HepG2 (cell line): Measurements from ENCODE around the gene BCAS3. TPM values are rescaled to one million over a fixed set of nuclear protein-coding genes. Genes with fewer than 3 reads are reported as not detected.

Experiments used
- AGO1 ChIP-seq: fragments of 200-400 bp; formaldehyde crosslinking; IDR thresholded peaks from 2 replicates; pipeline ENCODE4 v1.6.1; 2017; ENCODE audit warnings: mild to moderate bottlenecking, low read depth, low read length, moderate library complexity; ENCODE audit not compliant: poor library complexity, severe bottlenecking
- CBX1 ChIP-seq: IDR thresholded peaks from one replicate; pipeline ENCODE4 v1.6.1; 2016; ENCODE audit warnings: antibody characterized with exemption, low read depth
- EED ChIP-seq: sonication (generic); formaldehyde crosslinking; IDR thresholded peaks from 2 replicates; pipeline ENCODE4 v1.5.0; 2020; ENCODE audit warnings: mild to moderate bottlenecking, missing genetic modification reagents
- GABPB1 ChIP-seq: IDR thresholded peaks from 2 replicates; pipeline ENCODE4 v1.6.1; 2016; ENCODE audit warnings: mild to moderate bottlenecking, missing genetic modification reagents, moderate library complexity, missing compliant biosample characterization
- HES4 ChIP-seq: sonication (generic); formaldehyde crosslinking; IDR thresholded peaks from 2 replicates; pipeline ENCODE4 v1.9.0; 2021; ENCODE audit warnings: mild to moderate bottlenecking, missing genetic modification reagents, borderline replicate concordance
- KLF9 ChIP-seq: IDR thresholded peaks from 2 replicates; pipeline ENCODE4 v1.6.1; 2016; ENCODE audit warnings: low read depth
- KMT2B ChIP-seq: IDR thresholded peaks from 2 replicates; pipeline ENCODE4 v1.6.1; 2016; ENCODE audit warnings: missing genetic modification reagents, missing compliant biosample characterization
- RBAK ChIP-seq: sonication (generic); formaldehyde crosslinking; IDR thresholded peaks from 2 replicates; pipeline ENCODE4 v1.5.1; 2020; ENCODE audit warnings: mild to moderate bottlenecking, missing genetic modification reagents
- RBM22 ChIP-seq: fragments of 200-400 bp; formaldehyde crosslinking; optimal IDR thresholded peaks from 2 replicates; pipeline ENCODE3; 2017; ENCODE audit warnings: mild to moderate bottlenecking, low read length, moderate library complexity
- SOX6 ChIP-seq, 2 experiments: fragments of 450-650 bp in 1 of 2; sonication (generic) in 1 of 2; formaldehyde crosslinking in 1 of 2; IDR thresholded peaks; 2 replicates each; pipeline versions ENCODE4 v1.4.0 to v1.6.1; 2017 to 2020; ENCODE audit warnings: antibody characterized with exemption in 1 of 2, mild to moderate bottlenecking in 1 of 2, missing genetic modification reagents in 1 of 2
- SSRP1 ChIP-seq: IDR thresholded peaks from 2 replicates; pipeline ENCODE4 v1.6.1; 2016; ENCODE audit warnings: control low read depth
- THAP9 ChIP-seq: sonication (generic); formaldehyde crosslinking; IDR thresholded peaks from 2 replicates; pipeline ENCODE4; 2020; ENCODE audit warnings: missing genetic modification reagents, mild to moderate bottlenecking, borderline replicate concordance
- ZBTB1 ChIP-seq: sonication (generic); formaldehyde crosslinking; IDR thresholded peaks from 2 replicates; pipeline ENCODE4 v1.4.0; 2020; ENCODE audit warnings: missing genetic modification reagents, borderline replicate concordance
- ZBTB44 ChIP-seq: sonication (generic); formaldehyde crosslinking; IDR thresholded peaks from 2 replicates; pipeline ENCODE4 v1.4.0; 2020; ENCODE audit warnings: missing genetic modification reagents
- ZBTB8A ChIP-seq: sonication (generic); formaldehyde crosslinking; IDR thresholded peaks from 2 replicates; pipeline ENCODE4 v1.4.0; 2020; ENCODE audit warnings: mild to moderate bottlenecking, low read depth, missing genetic modification reagents, borderline replicate concordance
- ZFX ChIP-seq: sonication (generic); formaldehyde crosslinking; IDR thresholded peaks from 2 replicates; pipeline ENCODE4 v1.4.0; 2020; ENCODE audit warnings: mild to moderate bottlenecking, low read depth, missing genetic modification reagents, moderate library complexity
- ZKSCAN8 ChIP-seq: IDR thresholded peaks from 2 replicates; pipeline ENCODE4 v1.6.1; 2016; ENCODE audit warnings: borderline replicate concordance, missing genetic modification reagents, missing compliant biosample characterization
- ZNF274 ChIP-seq: sonication (generic); formaldehyde crosslinking; IDR thresholded peaks from 2 replicates; pipeline ENCODE4 v1.5.1; 2020; ENCODE audit warnings: mild to moderate bottlenecking, missing genetic modification reagents
- ZNF282 ChIP-seq: fragments of 450-650 bp; IDR thresholded peaks from 2 replicates; pipeline ENCODE4 v1.6.1; 2018; ENCODE audit not compliant: partially characterized antibody
- ZNF382 ChIP-seq: sonication (generic); formaldehyde crosslinking; IDR thresholded peaks from 2 replicates; pipeline ENCODE4 v1.5.0; 2020; ENCODE audit warnings: missing genetic modification reagents, mild to moderate bottlenecking, borderline replicate concordance
- ZNF552 ChIP-seq: sonication (generic); formaldehyde crosslinking; IDR thresholded peaks from 2 replicates; pipeline ENCODE4 v1.9.0; 2022; ENCODE audit warnings: missing genetic modification reagents, mild to moderate bottlenecking, borderline replicate concordance
- ZNF766 ChIP-seq: sonication (generic); formaldehyde crosslinking; IDR thresholded peaks from 2 replicates; pipeline ENCODE4 v1.5.0; 2020; ENCODE audit warnings: missing genetic modification reagents, borderline replicate concordance
- polyA plus RNA-seq, 8 experiments: library from polyadenylated mRNA; depleted of rRNA in 3 of 8; stranded (reverse) in 7 of 8; unstranded in 1 of 8; fragments of >200 nt; fragmentation: Illumina TruSeq in 4 of 8; extraction: Trizol in 4 of 8; gene quantifications; 2 replicates each; pipeline versions ENCODE4 v1.2.1 to v1.2.3, GENCODE V29; 2011 to 2016; ENCODE audit warnings: low read depth in 4 of 8, missing spikeins in 1 of 8, mixed read lengths in 1 of 8; ENCODE audit not compliant: insufficient read depth in 1 of 8
- total RNA-seq, 5 experiments: library from RNA; depleted of rRNA; stranded (reverse); fragments of >200 nt; fragmentation: Illumina TruSeq; extraction: Trizol; gene quantifications; 2 replicates each; pipeline ENCODE4 v1.2.3, GENCODE V29; 2016; ENCODE audit warnings: low read depth in 1 of 5
- TF ChIP-seq, protein P1 (sequence below), 2 experiments: sonication (generic) in 1 of 2; formaldehyde crosslinking in 1 of 2; IDR thresholded peaks; 2 replicates each; pipeline versions ENCODE4 v1.5.1 to v1.6.1; 2011 to 2020; ENCODE audit warnings: borderline replicate concordance in 1 of 2, low read depth in 1 of 2, low read length in 1 of 2, mild to moderate bottlenecking in 1 of 2, missing genetic modification reagents in 1 of 2, moderate library complexity in 1 of 2

The BCAS3 gene
- total and polyA plus RNA-seq, 2 of the 13 experiments (the other 11 are each of a cell fraction or from before 2014, with no cell fraction given): 10.7 to 11.2 TPM

- TF ChIP-seq THAP9 (CRISPR knock-in tag) (no peak), ZNF382 (CRISPR knock-in tag) (no peak), RBAK (CRISPR knock-in tag) (no peak), ZNF274 (CRISPR knock-in tag) (peak; percentile 59; the same call in 1 of the 2 replicates), GABPB1 (CRISPR knock-in tag) (no peak), SOX6 (IDR thresholded peaks at IDR 0.05) (no peak), SOX6 (CRISPR knock-in tag; IDR thresholded peaks at IDR 0.05) (peak; percentile 70), ZNF552 (CRISPR knock-in tag) (no peak), ZFX (CRISPR knock-in tag) (peak; percentile 29; the same call in 1 of the 2 replicates), KLF9 (CRISPR knock-in tag) (no peak), ZKSCAN8 (CRISPR knock-in tag) (no peak), EED (CRISPR knock-in tag) (0 out of 2 replicates have a peak, but pooled peaks have one; percentile 30), ZNF766 (CRISPR knock-in tag) (no peak), SSRP1 (CRISPR knock-in tag) (no peak), ZNF282 (no peak), ZBTB8A (CRISPR knock-in tag) (no peak), AGO1 (no peak), RBM22 (no peak), CBX1 (no peak), ZBTB1 (CRISPR knock-in tag) (no peak), KMT2B (no peak), HES4 (CRISPR knock-in tag) (no peak), ZBTB44 (CRISPR knock-in tag) (no peak)
- TF ChIP-seq, protein P1, sequence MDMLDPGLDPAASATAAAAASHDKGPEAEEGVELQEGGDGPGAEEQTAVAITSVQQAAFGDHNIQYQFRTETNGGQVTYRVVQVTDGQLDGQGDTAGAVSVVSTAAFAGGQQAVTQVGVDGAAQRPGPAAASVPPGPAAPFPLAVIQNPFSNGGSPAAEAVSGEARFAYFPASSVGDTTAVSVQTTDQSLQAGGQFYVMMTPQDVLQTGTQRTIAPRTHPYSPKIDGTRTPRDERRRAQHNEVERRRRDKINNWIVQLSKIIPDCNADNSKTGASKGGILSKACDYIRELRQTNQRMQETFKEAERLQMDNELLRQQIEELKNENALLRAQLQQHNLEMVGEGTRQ (IDR thresholded peaks at IDR 0.05; ENCODE audit: low read depth, low read length): no peak
- TF ChIP-seq, protein P1 (CRISPR knock-in tag; IDR thresholded peaks at IDR 0.05; ENCODE audit: borderline replicate concordance): no peak
These were observed 636.0 kb downstream of the BCAS3 start (continued) for GRCh38 chr17:61313461-61314326.
